Peyer's patch (tissue), 4 donors: Measurements from ENCODE around the gene LZTS2. TPM values are rescaled to one million over a fixed set of nuclear protein-coding genes. Genes with fewer than 3 reads are reported as not detected.

Experiments used
- DNase-seq, 3 donors: peaks; one replicate each; pipeline ENCODE4 v3.0.0-alpha.2; 2017 to 2019
- H3K27ac ChIP-seq, 4 donors: fragments of 200-600 bp; sonication (generic); one replicate each; pipeline ENCODE4 v1.5.1; 2016 to 2019
- H3K27me3 ChIP-seq, 2 donors: fragments of 200-600 bp; sonication (generic); one replicate each; pipeline ENCODE4 v1.5.1; 2019
- H3K36me3 ChIP-seq, 3 donors: fragments of 200-600 bp; sonication (generic); one replicate each; pipeline ENCODE4 v1.5.1; 2016 to 2019
- H3K4me1 ChIP-seq, 4 donors: fragments of 200-600 bp; sonication (generic); one replicate each; pipeline ENCODE4 v1.5.1; 2016 to 2019
- H3K4me3 ChIP-seq, 4 donors: fragments of 200-600 bp; sonication (generic); 1 replicate in 3 of 4; 2 replicates in 1 of 4; pipeline ENCODE4 v1.5.1; 2016 to 2019; ENCODE audit warnings: mild to moderate bottlenecking in 1 of 4
- H3K9me3 ChIP-seq, 4 donors: fragments of 200-600 bp; sonication (generic); one replicate each; pipeline ENCODE4 v1.5.1; 2016 to 2019; ENCODE audit warnings: mild to moderate bottlenecking in 1 of 4
- CTCF ChIP-seq, 6 experiments: fragments of 450-650 bp in 4 of 6; fragments of 200-600 bp in 2 of 6; sonication (generic) in 1 of 6; IDR thresholded peaks; one replicate each; pipeline ENCODE4 v1.5.1; 2017 to 2019; ENCODE audit warnings: antibody characterized with exemption in 6 of 6, mild to moderate bottlenecking in 3 of 6, moderate library complexity in 1 of 6
- POLR2A ChIP-seq, 2 donors: fragments of 450-650 bp; IDR thresholded peaks; one replicate each; pipeline ENCODE4 v1.5.1; 2017; ENCODE audit warnings: antibody characterized with exemption in 2 of 2, mild to moderate bottlenecking in 2 of 2, moderate library complexity in 2 of 2
- total RNA-seq, 4 donors: library from RNA; depleted of rRNA; stranded (reverse); fragments of >200 nt; gene quantifications; one replicate each; pipeline ENCODE4 v1.1.0, GENCODE V29; 2016

The LZTS2 gene
- total RNA-seq, 4 donors from 2014 or later, result 28.0 to 57.4 (median 47.1) TPM

GRCh38 chr10:101008823-101009423 is 9.3 kb downstream of the LZTS2 start:
- Histone ChIP-seq H3K4me3 (no peak overlapping the region), H3K27me3 (no peaks in the 10 kb centered on the region), H3K27ac (peak overlapping the region in 1 of 4 donors; percentile 51), H3K36me3 (peaks cover 0 to 29% (median 0%) of the 10 kb centered on the region in 3 donors), H3K9me3 (no peaks in the 10 kb centered on the region), H3K4me1 (peaks cover 0 to 34% (median 3%) of the 10 kb centered on the region in 4 donors)
- TF ChIP-seq POLR2A (IDR thresholded peaks at IDR 0.05) (no peak), CTCF (IDR thresholded peaks at IDR 0.05) (no peak)
- no peak for DNase-seq

- Histone ChIP-seq H3K9me3 (no peaks in the 10 kb centered on the region), H3K36me3 (peaks cover 0 to 20% (median 0%) of the 10 kb centered on the region in 3 donors), H3K27me3 (no peaks in the 10 kb centered on the region), H3K4me3 (no peak overlapping the region), H3K27ac (no peak overlapping the region), H3K4me1 (peaks cover 0 to 34% (median 3%) of the 10 kb centered on the region in 4 donors)
- TF ChIP-seq POLR2A (IDR thresholded peaks at IDR 0.05) (no peak), CTCF (IDR thresholded peaks at IDR 0.05) (no peak)
- DNase-seq, result no peak
These were observed 10.7 kb downstream of the LZTS2 start for GRCh38 chr10:101010329-101010728.

- H3K9me3 ChIP-seq, result no peaks in the 10 kb centered on the region
- no peak overlapping the region for H3K4me3 ChIP-seq
- peaks cover 0 to 32% (median 3%) of the 10 kb centered on the region in 4 donors for H3K4me1 ChIP-seq
- no peaks in the 10 kb centered on the region for H3K27me3 ChIP-seq
- DNase-seq, result no peak
- TF ChIP-seq CTCF (IDR thresholded peaks at IDR 0.05), result peak in 2 of 6 experiments; percentile 9 to 18
- no peak for TF ChIP-seq POLR2A (IDR thresholded peaks at IDR 0.05)
- peaks cover 0 to 6% (median 0%) of the 10 kb centered on the region in 3 donors for H3K36me3 ChIP-seq
- H3K27ac ChIP-seq, result no peak overlapping the region
These were observed 12.2 kb downstream of the LZTS2 start for GRCh38 chr10:101011517-101012423.

- Histone ChIP-seq H3K36me3 (no peaks in the 10 kb centered on the region), H3K4me1 (peaks cover 0 to 25% (median 3%) of the 10 kb centered on the region in 4 donors), H3K27ac (peak overlapping the region in 2 of 4 donors; percentile 10 to 55), H3K27me3 (no peaks in the 10 kb centered on the region), H3K9me3 (no peaks in the 10 kb centered on the region), H3K4me3 (no peak overlapping the region)
- DNase-seq, result peak; percentile 80 to 95 (median 86)
- TF ChIP-seq POLR2A (IDR thresholded peaks at IDR 0.05) (no peak), CTCF (IDR thresholded peaks at IDR 0.05) (peak; percentile 72 to 94 (median 91))
These were observed 13.1 kb downstream of the LZTS2 start for GRCh38 chr10:101012525-101013364.

- Histone ChIP-seq H3K36me3 (no peaks in the 10 kb centered on the region), H3K27ac (peak overlapping the region in 2 of 4 donors; percentile 10 to 55), H3K27me3 (no peaks in the 10 kb centered on the region), H3K4me1 (peaks cover 0 to 18% (median 3%) of the 10 kb centered on the region in 4 donors), H3K9me3 (no peaks in the 10 kb centered on the region), H3K4me3 (no peak overlapping the region)
- no peak for TF ChIP-seq POLR2A (IDR thresholded peaks at IDR 0.05)
- TF ChIP-seq CTCF (IDR thresholded peaks at IDR 0.05), result no peak
- no peak for DNase-seq
These were observed 13.8 kb downstream of the LZTS2 start for GRCh38 chr10:101013365-101013825.
